ENCODE data around the gene SPATA6L. TPM values are rescaled to one million over a fixed set of nuclear protein-coding genes. Genes with fewer than 3 reads are reported as not detected.

Gene SPATA6L
- total RNA-seq, 1 experiment from 2014 or later: 0.57 TPM

DNA sequence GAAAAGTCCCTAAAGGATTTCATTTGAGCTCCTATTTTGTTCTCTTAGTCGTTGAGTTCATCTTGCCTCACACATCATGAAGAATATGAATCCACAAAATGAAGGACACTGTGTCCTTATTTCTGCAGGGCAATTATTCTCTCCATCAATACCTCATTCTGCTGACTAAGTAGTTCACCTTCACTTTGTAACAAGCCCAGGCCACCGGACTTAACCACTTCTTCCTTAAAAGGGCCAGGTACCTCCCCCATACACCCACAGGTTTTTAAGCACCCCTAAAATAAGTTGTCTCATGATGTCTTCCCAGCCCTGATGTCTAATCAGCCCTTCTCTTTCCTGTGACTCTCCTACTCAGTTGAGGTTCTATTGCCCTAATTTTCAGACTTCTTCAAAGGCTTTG, 71.3 kb downstream of the SPATA6L start (continued):
- TF ChIP-seq YY1 (IDR thresholded peaks at IDR 0.05; ENCODE audit: extremely low read depth, insufficient replicate concordance, low read depth, low read length) (no peak), RAD21 (IDR thresholded peaks at IDR 0.05; ENCODE audit: low read depth) (no peak)

DNA sequence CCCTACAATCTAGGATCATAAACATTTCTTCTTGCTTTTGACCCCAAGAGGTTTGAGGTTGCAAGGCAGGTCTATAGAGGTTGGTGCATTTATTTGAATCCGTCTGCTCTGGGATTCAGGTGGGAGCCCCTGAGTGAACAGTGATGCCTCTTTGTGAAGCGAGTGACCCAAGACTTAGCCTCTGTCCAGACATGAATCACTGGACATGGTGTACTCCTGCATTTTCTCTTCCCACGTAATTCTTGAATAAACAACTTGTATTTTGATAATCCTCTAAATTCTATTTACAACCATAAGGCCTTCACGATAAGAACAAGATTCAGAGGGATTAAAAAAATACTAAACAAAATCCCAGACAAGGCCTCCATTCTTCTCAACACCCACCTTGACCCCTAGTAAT, 71.7 kb downstream of the SPATA6L start:
- no TSS peak for BruUV-seq (replicated peaks)
- H3K4me1 ChIP-seq (ENCODE audit: control insufficient read depth in 1 of 2, insufficient read depth in 2 of 2, low read length in 2 of 2): no peaks in the 10 kb centered on the region
- ATAC-seq (no peak), DNase-seq (ENCODE audit: low read depth, low spot score) (no peak)
- no peaks in the 10 kb centered on the region for H3K9me3 ChIP-seq (ENCODE audit: control insufficient read depth in 1 of 2, insufficient read depth in 1 of 2, low read depth in 1 of 2, low read length in 2 of 2)
- H3K27me3 ChIP-seq (ENCODE audit: insufficient read depth, low read length): no peaks in the 10 kb centered on the region
- POLR2A ChIA-PET: no interaction called here
- H3K4me3 ChIP-seq (replicated peaks in 1 of 2; ENCODE audit: low read depth in 1 of 2, low read length in 2 of 2): no peak overlapping the region
- H4K20me1 ChIP-seq (ENCODE audit: insufficient read depth): no peaks in the 10 kb centered on the region
- no peaks in the 10 kb centered on the region for H3K9me2 ChIP-seq (ENCODE audit: insufficient read depth)
- H3K4me2 ChIP-seq (ENCODE audit: low read length): no peak overlapping the region
- no peak overlapping the region for H3K9ac ChIP-seq (ENCODE audit: low read length)
- no peaks in the 10 kb centered on the region for H3K79me2 ChIP-seq (ENCODE audit: insufficient read depth, low read length)
- TF ChIP-seq POLR2A (IDR thresholded peaks at IDR 0.05; ENCODE audit: borderline replicate concordance, extremely low read depth, insufficient read depth, insufficient read length) (no peak), YY1 (IDR thresholded peaks at IDR 0.05; ENCODE audit: extremely low read depth, insufficient replicate concordance, low read depth, low read length) (no peak), CEBPB (IDR thresholded peaks at IDR 0.05; ENCODE audit: low read depth) (no peak), JUND (IDR thresholded peaks at IDR 0.05) (no peak), RAD21 (IDR thresholded peaks at IDR 0.05; ENCODE audit: low read depth) (no peak), EZH2 (IDR thresholded peaks at IDR 0.05) (no peak), FOSL1 (IDR thresholded peaks at IDR 0.05; ENCODE audit: low read depth) (no peak)
- TF ChIP-seq, protein P1, sequence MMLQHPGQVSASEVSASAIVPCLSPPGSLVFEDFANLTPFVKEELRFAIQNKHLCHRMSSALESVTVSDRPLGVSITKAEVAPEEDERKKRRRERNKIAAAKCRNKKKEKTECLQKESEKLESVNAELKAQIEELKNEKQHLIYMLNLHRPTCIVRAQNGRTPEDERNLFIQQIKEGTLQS (IDR thresholded peaks at IDR 0.05): no peak
- TF ChIP-seq, protein P2, sequence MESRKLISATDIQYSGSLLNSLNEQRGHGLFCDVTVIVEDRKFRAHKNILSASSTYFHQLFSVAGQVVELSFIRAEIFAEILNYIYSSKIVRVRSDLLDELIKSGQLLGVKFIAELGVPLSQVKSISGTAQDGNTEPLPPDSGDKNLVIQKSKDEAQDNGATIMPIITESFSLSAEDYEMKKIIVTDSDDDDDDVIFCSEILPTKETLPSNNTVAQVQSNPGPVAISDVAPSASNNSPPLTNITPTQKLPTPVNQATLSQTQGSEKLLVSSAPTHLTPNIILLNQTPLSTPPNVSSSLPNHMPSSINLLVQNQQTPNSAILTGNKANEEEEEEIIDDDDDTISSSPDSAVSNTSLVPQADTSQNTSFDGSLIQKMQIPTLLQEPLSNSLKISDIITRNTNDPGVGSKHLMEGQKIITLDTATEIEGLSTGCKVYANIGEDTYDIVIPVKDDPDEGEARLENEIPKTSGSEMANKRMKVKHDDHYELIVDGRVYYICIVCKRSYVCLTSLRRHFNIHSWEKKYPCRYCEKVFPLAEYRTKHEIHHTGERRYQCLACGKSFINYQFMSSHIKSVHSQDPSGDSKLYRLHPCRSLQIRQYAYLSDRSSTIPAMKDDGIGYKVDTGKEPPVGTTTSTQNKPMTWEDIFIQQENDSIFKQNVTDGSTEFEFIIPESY (IDR thresholded peaks at IDR 0.05; ENCODE audit: extremely low read depth, insufficient replicate concordance, low read length): no peak
- TF ChIP-seq, protein P3, sequence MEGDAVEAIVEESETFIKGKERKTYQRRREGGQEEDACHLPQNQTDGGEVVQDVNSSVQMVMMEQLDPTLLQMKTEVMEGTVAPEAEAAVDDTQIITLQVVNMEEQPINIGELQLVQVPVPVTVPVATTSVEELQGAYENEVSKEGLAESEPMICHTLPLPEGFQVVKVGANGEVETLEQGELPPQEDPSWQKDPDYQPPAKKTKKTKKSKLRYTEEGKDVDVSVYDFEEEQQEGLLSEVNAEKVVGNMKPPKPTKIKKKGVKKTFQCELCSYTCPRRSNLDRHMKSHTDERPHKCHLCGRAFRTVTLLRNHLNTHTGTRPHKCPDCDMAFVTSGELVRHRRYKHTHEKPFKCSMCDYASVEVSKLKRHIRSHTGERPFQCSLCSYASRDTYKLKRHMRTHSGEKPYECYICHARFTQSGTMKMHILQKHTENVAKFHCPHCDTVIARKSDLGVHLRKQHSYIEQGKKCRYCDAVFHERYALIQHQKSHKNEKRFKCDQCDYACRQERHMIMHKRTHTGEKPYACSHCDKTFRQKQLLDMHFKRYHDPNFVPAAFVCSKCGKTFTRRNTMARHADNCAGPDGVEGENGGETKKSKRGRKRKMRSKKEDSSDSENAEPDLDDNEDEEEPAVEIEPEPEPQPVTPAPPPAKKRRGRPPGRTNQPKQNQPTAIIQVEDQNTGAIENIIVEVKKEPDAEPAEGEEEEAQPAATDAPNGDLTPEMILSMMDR (IDR thresholded peaks at IDR 0.05 in 2 of 3, conservative IDR thresholded peaks at IDR 0.05 in 1 of 3; ENCODE audit: borderline replicate concordance in 1 of 3, insufficient read depth in 1 of 3, low read depth in 2 of 3, low read length in 2 of 3): no peak
- TF ChIP-seq, protein P4, sequence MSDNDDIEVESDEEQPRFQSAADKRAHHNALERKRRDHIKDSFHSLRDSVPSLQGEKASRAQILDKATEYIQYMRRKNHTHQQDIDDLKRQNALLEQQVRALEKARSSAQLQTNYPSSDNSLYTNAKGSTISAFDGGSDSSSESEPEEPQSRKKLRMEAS (IDR thresholded peaks at IDR 0.05): no peak
- no peak overlapping the region for H2AFZ ChIP-seq (ENCODE audit: low read depth, low read length, poor library complexity, severe bottlenecking)
- CTCF ChIA-PET: no interaction called here
- RAD21 ChIA-PET (ENCODE audit: low non-redundant PET in 1 of 2, low total read pairs in 2 of 2, uncharacterized antibody in 2 of 2, unreplicated experiment in 2 of 2): no interaction called here
- H3K36me3 ChIP-seq (ENCODE audit: control insufficient read depth in 1 of 2, insufficient read depth in 2 of 2, low read length in 2 of 2): no peaks in the 10 kb centered on the region
- intact Hi-C loops (cut with micrococcal nuclease): no loop called here
- no peak overlapping the region for H3K27ac ChIP-seq (ENCODE audit: low read depth, low read length)

Data from HCT116 (cell line).